GM12878 (cell line): Measurements from ENCODE around the gene VIPAS39. TPM values are rescaled to one million over a fixed set of nuclear protein-coding genes. Genes with fewer than 3 reads are reported as not detected.

Experiments used
- ATAC-seq: fragments of 200-7000 bp; cut with Tn5 transposase; 3 replicates; pipeline ENCODE4 v1.9.1; 2020; ENCODE audit warnings: mild to moderate bottlenecking, moderate library complexity
- BruUV-seq: library from RNA; stranded (reverse); fragments of 400-500 nt; replicated peaks from 2 replicates; lab custom pipeline; 2021; lab: Mats Ljungman, UMichigan
- CTCF ChIA-PET: fragments of 300-600 bp; sonication (Branson Sonifier 250); formaldehyde crosslinking; extraction: SDS; loops from one replicate; lab custom pipeline; 2021; ENCODE audit warnings: inconsistent platforms; lab: Yijun Ruan, JAX
- POLR2A ChIA-PET: fragments of 350-600 bp; formaldehyde crosslinking; extraction: SDS; loops from one replicate; lab custom pipeline; 2021; ENCODE audit warnings: inconsistent platforms; lab: Charles Lee
- RAD21 ChIA-PET: fragments of 300-600 bp; sonication (Branson Sonifier 250); formaldehyde crosslinking; loops from one replicate; lab custom pipeline; 2023; ENCODE audit warnings: antibody characterized with exemption; ENCODE audit not compliant: unreplicated experiment; lab: Charles Lee
- SMC1A ChIA-PET: fragments of 300-600 bp; sonication (Branson Sonifier 250); formaldehyde crosslinking; loops from one replicate; lab custom pipeline; 2023; ENCODE audit not compliant: unreplicated experiment, uncharacterized antibody; lab: Charles Lee
- DNase-seq: peaks from one replicate; pipeline ENCODE4 v3.0.0-alpha.2; 2011; ENCODE audit warnings: low read depth, low spot score
- FAIRE-seq: peaks from 3 replicates; lab custom pipeline; 2011; peaks lifted over from hg19 to GRCh38; lab: Jason Lieb, UNC
- H2AFZ ChIP-seq: 2 replicates; pipeline ENCODE4 v1.6.0; 2011; ENCODE audit warnings: low read depth, low read length, control low read depth; ENCODE audit not compliant: control insufficient read depth
- H3K27ac ChIP-seq: 2 replicates; pipeline ENCODE4 v1.5.1; 2011; ENCODE audit warnings: control low read depth; ENCODE audit not compliant: control insufficient read depth, insufficient read depth
- H3K27me3 ChIP-seq, 2 experiments: replicated peaks in 1 of 2; 2 replicates each; pipeline versions ENCODE4 v1.6.0 to v1.6.1; 2011; ENCODE audit warnings: low read length in 1 of 2; ENCODE audit not compliant: control insufficient read depth in 2 of 2, insufficient read depth in 2 of 2
- H3K36me3 ChIP-seq, 2 experiments: 2 replicates each; pipeline ENCODE4 v1.5.1; 2011; ENCODE audit warnings: low read length in 1 of 2; ENCODE audit not compliant: control insufficient read depth in 2 of 2, insufficient read depth in 2 of 2
- H3K4me1 ChIP-seq: 2 replicates; pipeline ENCODE4 v1.6.1; 2011; ENCODE audit warnings: mild to moderate bottlenecking, low read length, moderate library complexity, mixed read lengths; ENCODE audit not compliant: control insufficient read depth, insufficient read depth
- H3K4me2 ChIP-seq: 2 replicates; pipeline ENCODE4 v1.6.0; 2011; ENCODE audit warnings: control low read depth; ENCODE audit not compliant: control insufficient read depth, insufficient read depth
- H3K4me3 ChIP-seq: fragments of 200-600 bp; sonication (generic); 2 replicates; pipeline ENCODE4 v1.5.1; 2016
- H3K79me2 ChIP-seq: 2 replicates; pipeline ENCODE4 v1.6.0; 2011; ENCODE audit warnings: low read length; ENCODE audit not compliant: control insufficient read depth, insufficient read depth
- H3K9ac ChIP-seq: 2 replicates; pipeline ENCODE4 v1.8.0; 2011; ENCODE audit warnings: low read length, control low read depth, mixed read lengths; ENCODE audit not compliant: control insufficient read depth, insufficient read depth
- H3K9me3 ChIP-seq: replicated peaks from 3 replicates; pipeline ENCODE4 v1.5.1; 2011; ENCODE audit warnings: mild to moderate bottlenecking, low read length; ENCODE audit not compliant: control insufficient read depth, insufficient read depth
- H4K20me1 ChIP-seq: 2 replicates; pipeline ENCODE4 v1.6.0; 2011; ENCODE audit not compliant: control insufficient read depth, insufficient read depth
- BCL3 ChIP-seq: IDR thresholded peaks from 2 replicates; pipeline ENCODE4 v1.6.1; 2011; ENCODE audit warnings: borderline replicate concordance, low read depth, mild to moderate bottlenecking, moderate library complexity, low read length; ENCODE audit not compliant: insufficient read depth, poor library complexity, severe bottlenecking
- CUX1 ChIP-seq: IDR thresholded peaks from 2 replicates; pipeline ENCODE4 v1.6.1; 2012; ENCODE audit warnings: improper control_type of control experiment, low read depth, low read length; ENCODE audit not compliant: insufficient replicate concordance
- ESRRA ChIP-seq: IDR thresholded peaks from 2 replicates; pipeline ENCODE4 v1.6.1; 2012; ENCODE audit warnings: mild to moderate bottlenecking, low read length, improper control_type of control experiment
- GATAD2B ChIP-seq: fragments of 450-650 bp; conservative IDR thresholded peaks from 2 replicates; pipeline ENCODE4 v1.6.1; 2017; ENCODE audit warnings: low read depth, mild to moderate bottlenecking, moderate library complexity
- WGBS: methylation state at CpG from one replicate; pipeline ENCODE4 v1.1.6; 2016; ENCODE audit warnings: low lambda C conversion rate; ENCODE audit not compliant: insufficient replicate concordance, insufficient coverage; ENCODE audit errors: missing lambda C conversion rate; 5-methylcytosine and 5-hydroxymethylcytosine counted together
- in situ Hi-C: fragments of 300-500 bp; cut with MboI; formaldehyde crosslinking; loops from 9 replicates; pipeline ENCODE4 v1.14.3; 2018; ENCODE audit warnings: mixed read lengths
- intact Hi-C: fragments of 100-400 bp; cut with micrococcal nuclease; formaldehyde crosslinking; loops from one replicate; pipeline ENCODE4 v1.14.2; 2022; ENCODE audit not compliant: unreplicated experiment
- polyA plus RNA-seq, 11 experiments: library from polyadenylated mRNA; depleted of rRNA in 4 of 11; unstranded in 6 of 11; stranded (reverse) in 5 of 11; fragments of >200 nt; fragmentation: Nextera tagmentation in 4 of 11; fragmentation: Illumina TruSeq in 1 of 11; extraction: Ambion mirVana in 4 of 11; extraction: Trizol in 1 of 11; gene quantifications; 1 replicate in 1 of 11; 2 replicates in 10 of 11; pipeline versions ENCODE4 v1.2.1 to v1.2.3, GENCODE V29; 2011 to 2016; ENCODE audit warnings: inconsistent platforms in 2 of 11, missing spikeins in 2 of 11, low read depth in 1 of 11
- total RNA-seq, 4 experiments: library from RNA; depleted of rRNA in 3 of 4; stranded (reverse); fragments of >200 nt in 3 of 4; fragmentation: Illumina TruSeq in 1 of 4; extraction: Trizol in 1 of 4; gene quantifications; 2 replicates each; pipeline versions ENCODE4 v1.2.1 to v1.2.3, GENCODE V29; 2013 to 2021

VIPAS39 gene
- total and polyA plus RNA-seq, 10 of the 15 experiments (the other 5 are each of a cell fraction or from before 2014, with no cell fraction given), result 6.7 to 38.8 (median 18.5) TPM

- RAD21 ChIA-PET, result interaction anchor here (0.7 to 1.7 kb wide), 4 partner anchors 30 to 1543 kb away, joined by 3 to 12 read pairs (median 3); partner anchors contain the start of genes SAMD15 and TMED8
- Histone ChIP-seq H4K20me1 (no peaks in the 10 kb centered on the region), H3K4me1 (no peaks in the 10 kb centered on the region; the same call in 1 of the 2 replicates), H3K4me3 (no peak overlapping the region), H3K27me3 (no peaks in the 10 kb centered on the region), H3K27ac (no peak overlapping the region), H3K4me2 (no peak overlapping the region), H2AFZ (no peak overlapping the region; the same call in 1 of the 2 replicates), H3K9ac (no peak overlapping the region), H3K36me3 (no peaks in the 10 kb centered on the region), H3K9me3 (no peaks in the 10 kb centered on the region), H3K79me2 (no peaks in the 10 kb centered on the region)
- DNase-seq (no peak), ATAC-seq (no peak), FAIRE-seq (no peak)
- POLR2A ChIA-PET, result interaction anchor here (0.6 kb wide), 1 partner anchor 18 kb away, joined by 5 read pairs; no protein-coding TSS in a partner anchor
- in situ Hi-C loops, result no loop called here
- intact Hi-C loops, result no loop called here
- no TSS peak for BruUV-seq
- SMC1A ChIA-PET, result interaction anchor here (0.9 to 1.8 kb wide), 4 partner anchors 44 to 186 kb away, joined by 3 to 5 read pairs (median 3); no protein-coding TSS in a partner anchor
- CTCF ChIA-PET, result interaction anchor here (0.8 to 1.6 kb wide), 4 partner anchors 9 to 697 kb away, joined by 3 to 4 read pairs (median 4); no protein-coding TSS in a partner anchor
- TF ChIP-seq BCL3 (no peak), GATAD2B (no peak), CUX1 (no peak), ESRRA (no peak)
- WGBS, result 76% methylated on average over 2 of the region's 2 CpGs
Observed at GRCh38 chr14:77407158-77407557, 50.2 kb downstream of the VIPAS39 start.
